Measurements from ENCODE around the gene HMG20A.

DNA sequence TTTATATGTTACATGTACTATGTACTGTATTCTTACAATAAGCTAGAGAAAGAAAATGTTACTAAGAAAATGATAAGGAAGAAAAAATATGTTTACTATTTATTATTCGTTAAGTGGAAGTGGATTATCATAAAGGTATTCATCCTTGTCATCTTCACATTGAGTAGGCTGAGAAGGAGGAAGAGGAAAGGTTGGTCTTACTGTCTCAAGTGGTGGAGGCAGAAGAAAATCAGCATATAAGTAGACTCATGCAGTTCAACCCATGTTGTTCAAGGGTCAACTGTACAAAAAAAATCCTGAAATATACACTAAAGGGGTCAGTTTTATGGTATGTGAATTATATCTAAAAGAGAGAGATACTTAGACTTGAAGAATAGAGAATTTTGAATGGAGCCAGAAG is 5.7 kb downstream of the HMG20A start:
- TF ChIP-seq CTCF (conservative IDR thresholded peaks at IDR 0.05; ENCODE audit: low read length) (no peak), EZH2phosphoT487 (IDR thresholded peaks at IDR 0.05; ENCODE audit: borderline replicate concordance) (no peak)
